NB4 (cell line): ENCODE data around the gene FOXP1.

Source experiments
- MAX ChIP-seq: IDR thresholded peaks from 2 replicates; pipeline ENCODE4 v1.6.1; 2011; ENCODE audit warnings: low read depth, low read length
- POLR2A ChIP-seq: IDR thresholded peaks from 2 replicates; pipeline ENCODE4 v1.6.1; 2011; ENCODE audit warnings: mild to moderate bottlenecking; ENCODE audit not compliant: insufficient read length; ENCODE audit errors: extremely low read depth
- TF ChIP-seq, protein P1 (sequence below): IDR thresholded peaks from one replicate; pipeline ENCODE4 v1.5.1; 2012; ENCODE audit warnings: low read depth, low read length

GRCh38 chr3:70988111-70988510 is 595.4 kb downstream of the FOXP1 start:
- TF ChIP-seq, protein P1, sequence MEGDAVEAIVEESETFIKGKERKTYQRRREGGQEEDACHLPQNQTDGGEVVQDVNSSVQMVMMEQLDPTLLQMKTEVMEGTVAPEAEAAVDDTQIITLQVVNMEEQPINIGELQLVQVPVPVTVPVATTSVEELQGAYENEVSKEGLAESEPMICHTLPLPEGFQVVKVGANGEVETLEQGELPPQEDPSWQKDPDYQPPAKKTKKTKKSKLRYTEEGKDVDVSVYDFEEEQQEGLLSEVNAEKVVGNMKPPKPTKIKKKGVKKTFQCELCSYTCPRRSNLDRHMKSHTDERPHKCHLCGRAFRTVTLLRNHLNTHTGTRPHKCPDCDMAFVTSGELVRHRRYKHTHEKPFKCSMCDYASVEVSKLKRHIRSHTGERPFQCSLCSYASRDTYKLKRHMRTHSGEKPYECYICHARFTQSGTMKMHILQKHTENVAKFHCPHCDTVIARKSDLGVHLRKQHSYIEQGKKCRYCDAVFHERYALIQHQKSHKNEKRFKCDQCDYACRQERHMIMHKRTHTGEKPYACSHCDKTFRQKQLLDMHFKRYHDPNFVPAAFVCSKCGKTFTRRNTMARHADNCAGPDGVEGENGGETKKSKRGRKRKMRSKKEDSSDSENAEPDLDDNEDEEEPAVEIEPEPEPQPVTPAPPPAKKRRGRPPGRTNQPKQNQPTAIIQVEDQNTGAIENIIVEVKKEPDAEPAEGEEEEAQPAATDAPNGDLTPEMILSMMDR, result no peak
- TF ChIP-seq POLR2A (no peak), MAX (no peak)
